DMS 273 (cell line): Measurements from ENCODE around the gene GREB1L.
"Not testable (repeated sequence)": the region's sequence is repeated elsewhere in the genome, so short reads cannot be mapped to it uniquely, and the experiment has no call there.

Source experiments
- DNase-seq: peaks from one replicate; lab custom pipeline; 2025; ENCODE audit not compliant: unreplicated experiment; lab: John Stamatoyannopoulos, UW

The GREB1L gene

DNA sequence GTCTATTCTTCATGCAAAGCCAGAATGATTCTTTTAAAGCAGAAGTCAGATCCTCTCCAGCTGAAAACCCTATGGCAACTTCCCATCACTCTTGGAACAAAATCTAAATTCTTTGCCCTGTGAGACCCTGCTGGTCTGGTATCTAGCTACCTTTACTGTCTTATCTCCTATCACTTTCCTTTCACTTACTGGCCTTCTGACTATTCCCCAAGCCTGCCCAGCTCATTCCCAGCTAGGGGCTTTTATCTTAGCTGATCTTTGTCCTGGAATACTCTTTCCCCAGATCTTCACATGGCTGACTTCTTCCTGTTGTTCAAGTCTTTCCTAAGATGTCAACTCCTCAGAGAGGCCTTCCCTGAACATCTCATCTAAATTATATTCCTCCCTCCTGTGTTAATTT, 63.6 kb downstream of the GREB1L start:
- no peak for DNase-seq

DNA sequence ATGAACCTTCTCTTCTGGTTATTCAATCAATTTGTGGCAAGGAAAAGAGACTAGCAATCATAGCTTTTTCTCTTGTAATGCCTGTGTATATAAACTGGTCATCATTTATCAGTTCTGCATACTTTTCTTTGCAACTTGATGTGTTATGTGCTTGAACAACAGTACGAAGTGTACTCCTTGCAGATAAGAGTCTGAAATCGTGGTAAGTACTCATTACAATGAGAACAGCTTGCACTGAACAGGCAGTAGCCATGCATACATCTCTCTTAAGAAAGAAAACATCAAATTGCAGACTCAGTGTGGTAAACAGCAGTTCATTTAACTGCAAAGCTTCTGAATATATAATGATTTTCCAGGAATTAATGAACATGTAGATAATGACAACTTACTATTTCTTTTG, 64.3 kb downstream of the GREB1L start:
- DNase-seq: no peak

DNA sequence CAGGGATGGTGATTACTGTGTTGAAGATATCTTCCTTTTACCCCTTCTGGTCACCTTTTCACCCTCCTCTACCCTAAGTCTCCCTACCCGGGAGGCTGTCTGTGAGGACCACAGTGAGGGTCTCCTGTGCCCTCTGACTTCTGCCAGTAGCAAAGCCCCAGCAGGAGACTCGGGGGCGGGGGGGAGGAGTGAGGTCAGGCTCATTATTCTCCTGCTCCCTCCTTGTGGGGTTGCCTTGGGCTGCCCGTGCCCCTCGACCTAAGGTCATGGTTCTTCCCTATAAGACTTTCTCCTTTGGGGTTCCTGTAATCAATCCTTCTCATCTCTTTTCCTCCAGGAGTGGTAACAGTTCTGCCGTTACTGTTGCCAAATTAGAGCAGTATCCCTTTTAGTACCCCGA, 65.5 kb downstream of the GREB1L start:
- DNase-seq: no peak

GRCh38 chr18:21309248-21309647, 67.2 kb downstream of the GREB1L start:
- no peak for DNase-seq

DNA sequence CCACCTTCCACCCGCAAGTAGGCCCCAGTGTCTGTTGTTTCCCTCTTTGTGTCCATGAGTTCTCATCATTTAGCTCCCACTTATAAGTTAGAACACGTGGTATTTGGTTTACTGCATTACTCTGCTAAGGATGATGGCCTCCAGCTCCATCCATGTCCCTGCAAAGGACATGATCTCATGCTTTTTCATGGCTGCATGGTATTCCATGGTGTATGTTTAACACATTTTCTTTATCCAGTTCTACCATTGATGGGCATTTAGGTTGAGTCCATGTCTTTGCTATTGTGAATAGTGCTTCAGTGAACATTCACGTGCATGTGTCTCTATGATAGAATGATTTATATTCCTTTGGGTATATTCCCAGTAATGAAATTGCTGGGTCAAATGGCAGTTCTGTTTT, 69.9 kb downstream of the GREB1L start:
- DNase-seq: not testable (repeated sequence)

DNA sequence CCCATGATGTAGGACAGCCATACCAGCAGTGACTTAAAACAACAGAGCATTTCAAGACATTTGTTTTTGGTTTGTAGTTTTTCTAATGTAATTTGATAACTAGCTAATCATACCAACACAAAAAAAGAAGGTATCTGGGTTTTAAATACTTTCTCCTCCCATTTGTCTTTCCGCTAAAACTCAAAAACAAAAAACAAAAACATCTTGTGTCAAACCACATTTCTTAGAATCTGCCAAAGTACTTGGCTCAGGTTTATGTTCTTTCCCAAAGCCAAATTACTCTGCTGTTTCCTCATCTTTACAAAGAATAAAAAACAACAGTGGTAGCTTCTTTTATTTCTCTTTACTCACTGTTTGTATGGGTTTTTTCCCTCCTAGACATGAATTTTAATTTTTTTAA, 71.5 kb downstream of the GREB1L start:
- no peak for DNase-seq

GRCh38 chr18:21314724-21315123, 72.7 kb downstream of the GREB1L start:
- no peak for DNase-seq

- not testable (repeated sequence) for DNase-seq
Observed at GRCh38 chr18:21315126-21315525, 73.1 kb downstream of the GREB1L start.

DNA sequence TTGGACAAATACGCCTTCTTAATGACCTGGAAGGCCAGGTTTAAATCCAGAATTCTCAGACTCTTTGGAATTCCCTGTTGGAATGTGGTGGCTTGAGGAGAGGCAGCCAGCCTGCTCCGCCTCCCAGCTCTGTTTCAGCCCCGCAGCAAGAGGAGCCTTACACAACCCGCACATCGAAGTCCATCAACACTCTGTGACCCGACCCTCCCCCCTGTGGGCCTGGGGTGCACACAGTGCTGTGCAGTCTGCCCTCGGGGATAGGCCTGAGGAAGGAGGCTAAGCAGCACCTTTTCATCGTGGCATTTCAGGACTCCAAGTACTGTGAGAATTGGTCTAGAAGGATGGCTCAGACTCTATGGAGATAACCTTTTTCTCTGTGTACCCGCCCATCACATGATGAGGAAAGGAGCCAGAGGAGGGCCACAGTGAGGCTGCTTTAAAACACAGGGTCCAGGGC, 73.7 kb downstream of the GREB1L start:
- no peak for DNase-seq

DNA sequence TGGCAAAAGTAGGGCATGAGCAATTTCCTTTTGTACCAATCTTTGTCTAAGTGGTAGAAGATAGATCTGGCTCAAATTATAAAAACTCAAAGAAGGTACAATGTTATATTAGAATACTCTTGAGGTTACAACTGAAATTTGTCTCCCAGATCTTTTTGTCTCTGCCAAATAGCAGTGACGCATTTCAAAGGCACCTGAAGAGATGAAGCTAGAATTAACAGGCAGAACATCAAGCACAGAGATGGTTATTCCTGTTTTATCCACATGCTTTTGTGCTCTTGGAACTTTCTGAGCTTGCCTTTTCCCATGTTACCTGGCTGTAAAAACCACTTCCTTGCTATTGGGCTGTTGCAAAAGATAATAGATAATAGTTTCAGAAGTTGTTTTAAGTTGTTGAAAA, 74.3 kb downstream of the GREB1L start:
- DNase-seq: no peak

DNA sequence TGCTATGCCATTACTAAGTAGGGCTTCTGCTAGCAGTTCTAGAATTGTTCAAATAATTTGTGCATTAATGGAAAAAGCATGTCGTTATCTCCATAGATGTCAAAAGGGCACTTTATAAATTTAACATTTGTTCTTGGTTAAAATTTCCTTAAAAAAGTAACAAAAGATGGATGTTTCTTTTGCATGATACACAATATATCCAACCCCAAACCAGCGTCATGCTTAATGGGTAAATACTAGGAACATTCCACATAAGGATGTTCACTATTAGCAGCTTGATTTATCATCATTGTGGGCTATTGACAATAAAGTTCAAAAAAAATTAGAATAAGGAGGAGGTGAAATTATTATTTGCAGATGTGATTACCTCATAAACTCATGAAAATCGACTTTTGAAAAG, 79.7 kb downstream of the GREB1L start:
- DNase-seq: no peak

GRCh38 chr18:21327101-21327500, 85.1 kb downstream of the GREB1L start:
- no peak for DNase-seq

DNA sequence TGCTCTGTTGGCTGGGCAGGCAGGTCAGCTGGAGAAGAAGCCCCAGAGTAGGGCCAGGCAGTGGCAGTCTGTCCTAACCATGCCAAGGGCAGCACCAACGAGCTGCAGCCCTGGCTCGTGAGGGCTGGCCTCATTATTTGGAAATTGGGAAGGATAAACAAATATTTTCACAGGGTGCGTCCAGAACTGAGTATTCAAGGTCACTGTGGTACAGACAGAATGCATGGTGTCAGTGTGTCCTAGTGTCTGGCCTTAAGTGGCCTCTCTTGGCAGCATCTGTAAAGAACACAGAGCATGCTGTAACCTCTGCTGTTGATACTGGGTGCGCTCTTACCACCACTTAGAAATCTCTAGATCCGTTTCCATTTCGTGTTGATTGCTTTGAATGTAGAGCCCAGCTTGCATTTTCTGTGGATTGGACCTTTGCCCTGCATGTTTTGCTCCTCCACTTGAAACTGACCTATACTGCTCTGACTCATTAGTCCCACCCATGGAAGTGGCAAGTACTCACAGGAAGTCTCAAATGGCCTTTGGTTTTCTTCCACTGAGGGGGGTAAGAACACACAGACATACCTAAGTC, 88.2 kb downstream of the GREB1L start:
- DNase-seq: no peak

- DNase-seq: no peak
Observed at GRCh38 chr18:21331065-21331464, 89.0 kb downstream of the GREB1L start.

DNA sequence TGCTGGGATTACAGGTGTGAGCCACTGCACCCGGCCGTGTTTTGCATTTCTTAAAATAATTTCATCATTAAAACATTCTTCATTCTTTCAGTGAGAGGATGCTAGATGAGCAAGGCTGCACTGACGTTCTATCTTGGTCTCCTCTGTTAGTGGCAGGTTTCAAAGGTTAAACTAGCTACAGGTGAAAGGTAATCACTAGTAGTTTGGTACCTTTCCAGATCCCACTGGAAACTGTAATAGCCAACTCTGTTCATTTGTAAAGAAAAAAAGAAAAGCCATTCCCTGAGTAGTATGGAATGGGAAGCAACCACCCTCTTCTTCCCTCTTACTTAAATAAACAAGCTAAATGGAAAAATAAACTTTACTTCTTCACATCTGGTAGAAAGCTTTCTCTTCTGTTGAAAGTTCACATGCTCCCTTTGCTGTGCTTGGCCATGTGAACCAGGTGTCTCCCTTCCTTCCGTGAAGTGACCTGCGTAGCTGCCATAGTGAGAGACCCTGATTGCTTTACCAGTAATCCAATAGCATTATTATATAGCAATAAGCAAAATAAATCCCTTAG, 94.0 kb downstream of the GREB1L start:
- no peak for DNase-seq

DNA sequence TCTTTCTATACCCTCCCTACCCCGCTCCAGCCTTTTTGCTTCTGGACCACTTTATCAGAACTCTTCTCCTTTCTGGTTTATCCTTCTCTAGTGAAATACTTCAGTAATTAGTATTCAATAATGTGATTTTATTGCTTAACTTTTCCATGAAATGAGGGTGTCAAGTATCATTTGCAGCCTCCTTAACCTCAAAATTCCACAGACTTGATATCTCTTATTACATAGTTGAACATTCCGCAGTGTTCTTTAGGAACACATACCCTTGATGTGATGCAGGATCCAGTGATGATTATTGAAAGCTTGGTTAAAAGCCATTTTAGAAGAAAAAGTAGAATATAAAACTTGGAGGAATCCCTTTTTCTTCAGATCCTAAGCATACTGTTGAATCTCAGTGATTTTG, 94.8 kb downstream of the GREB1L start:
- no peak for DNase-seq

DNA sequence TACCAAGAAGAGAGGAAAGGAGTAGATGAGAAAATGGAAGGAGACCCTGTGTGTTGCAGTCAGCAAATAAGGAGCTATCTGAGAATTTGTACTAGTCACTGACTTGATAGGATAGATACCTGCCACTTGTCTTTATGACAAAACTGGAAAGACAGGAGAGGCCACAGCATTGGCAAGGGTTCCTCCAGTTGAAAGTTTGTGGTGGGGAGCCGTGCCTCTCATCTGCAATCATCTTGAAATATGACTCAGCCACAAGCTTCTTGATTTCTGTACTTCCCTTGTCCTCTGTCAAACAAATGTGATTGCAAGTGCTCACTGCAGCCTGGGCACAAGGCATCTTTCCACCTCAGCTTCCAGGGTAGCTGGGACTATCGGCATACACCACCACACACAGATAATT, 99.1 kb downstream of the GREB1L start:
- DNase-seq: no peak

- DNase-seq: no peak
Observed at GRCh38 chr18:21342372-21342771, 100.3 kb downstream of the GREB1L start.

GRCh38 chr18:21344860-21345259, 102.8 kb downstream of the GREB1L start:
- DNase-seq: no peak

DNA sequence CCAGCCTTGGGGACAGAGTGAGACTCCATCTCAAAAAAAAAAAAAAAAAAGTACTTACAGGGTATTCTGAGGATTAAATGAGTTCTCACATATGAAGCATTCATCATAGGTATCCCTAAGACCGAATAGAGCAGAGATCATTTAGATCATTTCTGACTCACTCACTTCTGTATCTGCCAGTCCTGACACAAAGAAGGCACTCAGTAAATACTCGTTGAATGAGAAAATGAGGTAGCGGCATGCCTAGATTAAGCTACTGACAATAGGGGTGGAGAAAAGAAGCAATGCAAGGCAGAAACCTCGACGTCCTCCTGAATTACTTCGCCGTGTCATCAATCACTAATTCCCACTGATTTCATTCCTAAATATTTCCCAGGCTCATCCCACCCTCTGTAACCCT, 103.8 kb downstream of the GREB1L start:
- no peak for DNase-seq

DNA sequence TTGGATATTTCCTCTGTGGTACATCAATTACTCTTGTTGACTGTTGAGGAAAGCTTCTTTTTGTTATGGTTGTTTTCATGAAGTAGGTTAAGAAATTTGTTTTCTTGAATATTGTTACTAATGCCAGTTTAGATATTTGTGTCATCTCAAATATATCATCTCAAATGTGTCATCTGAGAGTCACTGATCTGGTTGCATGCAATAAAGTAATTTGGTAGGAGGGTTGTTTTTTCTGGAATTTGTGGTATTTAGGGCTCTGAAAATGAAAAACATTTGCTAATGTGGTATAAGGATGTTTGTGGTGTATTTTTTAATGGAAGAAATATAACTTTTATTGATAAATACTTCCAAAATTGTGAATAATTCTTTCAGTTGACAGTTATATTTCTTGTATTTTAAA, 117.7 kb downstream of the GREB1L start:
- no peak for DNase-seq

DNA sequence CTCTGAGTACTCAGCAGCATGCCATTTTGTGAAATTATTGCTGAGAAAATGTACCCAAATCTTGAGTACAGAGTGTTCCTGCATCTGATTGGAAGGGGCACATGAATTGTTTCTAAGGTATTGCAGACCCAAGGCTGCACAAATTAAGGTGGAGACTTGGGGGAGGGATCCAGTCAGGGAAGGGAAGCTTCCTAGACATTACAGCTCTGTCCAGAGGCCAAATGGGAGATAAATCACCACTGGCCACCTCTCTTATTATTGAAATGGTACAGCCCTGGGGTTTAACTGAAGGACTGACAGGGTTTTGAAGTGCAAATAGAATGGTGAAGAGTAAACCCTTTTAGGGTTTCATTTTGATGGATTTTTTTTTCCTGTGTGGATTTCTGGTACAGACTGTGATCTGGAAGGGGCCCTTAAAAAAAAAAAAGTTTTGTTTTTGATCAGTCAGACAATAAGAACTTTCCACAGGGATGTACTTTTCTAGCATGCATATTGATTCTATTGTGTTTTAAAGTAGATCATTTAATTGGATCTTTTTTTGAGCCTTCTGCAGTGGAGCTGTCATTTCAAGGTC, 119.4 kb downstream of the GREB1L start:
- peak; percentile 6 for DNase-seq

DNA sequence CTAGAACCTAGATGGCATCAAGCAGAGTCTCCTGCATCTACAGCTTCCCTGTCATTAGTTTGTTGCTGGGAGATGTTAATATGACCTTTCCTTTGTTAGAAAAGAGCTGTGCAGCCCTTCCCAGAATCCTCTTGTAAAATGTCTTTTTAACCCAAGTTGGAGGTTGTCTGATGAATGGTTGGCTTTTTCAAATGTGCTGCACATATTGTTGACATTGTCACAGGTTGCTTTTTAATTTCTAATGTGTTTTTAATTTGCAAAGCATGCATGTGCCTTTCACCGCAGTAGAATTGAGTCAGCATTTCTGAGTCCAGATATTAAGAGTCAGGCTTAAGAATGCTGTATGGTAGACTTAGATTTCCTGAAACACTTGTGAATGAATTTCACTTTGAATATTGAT, 120.8 kb downstream of the GREB1L start:
- DNase-seq: no peak
